GM19238 (cell line): Measurements from ENCODE around the gene YPEL2.
A peak's percentile ranks its signal among the peaks of the same experiment; 100 is the strongest.

Source experiments
- DNase-seq: peaks from one replicate; pipeline ENCODE4 v3.0.0; 2011; ENCODE audit warnings: low spot score; ENCODE audit not compliant: insufficient read length

The YPEL2 gene

GRCh38 chr17:59428916-59429485 lies 97.5 kb downstream of the YPEL2 start:
- no peak for DNase-seq

- DNase-seq = no peak
Measured at GRCh38 chr17:59431601-59432000, 100.1 kb downstream of the YPEL2 start.

DNA sequence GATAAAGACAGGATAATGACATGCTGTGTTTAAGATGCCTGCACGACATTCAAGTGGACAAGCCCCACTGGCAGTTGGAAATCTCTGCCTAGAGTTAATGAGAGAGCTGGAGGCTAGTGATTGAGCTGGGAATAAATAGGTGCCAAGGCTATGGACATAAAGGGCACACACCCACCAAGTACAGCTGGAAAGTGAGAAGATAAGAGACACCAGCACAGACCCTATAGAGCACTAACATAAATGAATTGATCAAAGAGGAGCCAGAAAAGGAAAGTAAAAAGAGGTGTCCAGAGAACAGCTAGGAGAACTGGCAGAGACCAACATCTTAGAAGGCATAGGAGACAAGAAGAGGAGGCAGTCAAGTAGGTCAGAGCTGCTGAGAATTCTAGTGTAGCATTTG lies 101.2 kb downstream of the YPEL2 start:
- DNase-seq = no peak

GRCh38 chr17:59433586-59433985 lies 102.1 kb downstream of the YPEL2 start:
- no peak for DNase-seq

GRCh38 chr17:59434429-59434828 lies 103.0 kb downstream of the YPEL2 start:
- DNase-seq = no peak

GRCh38 chr17:59435238-59435637 lies 103.8 kb downstream of the YPEL2 start:
- DNase-seq = no peak

DNA sequence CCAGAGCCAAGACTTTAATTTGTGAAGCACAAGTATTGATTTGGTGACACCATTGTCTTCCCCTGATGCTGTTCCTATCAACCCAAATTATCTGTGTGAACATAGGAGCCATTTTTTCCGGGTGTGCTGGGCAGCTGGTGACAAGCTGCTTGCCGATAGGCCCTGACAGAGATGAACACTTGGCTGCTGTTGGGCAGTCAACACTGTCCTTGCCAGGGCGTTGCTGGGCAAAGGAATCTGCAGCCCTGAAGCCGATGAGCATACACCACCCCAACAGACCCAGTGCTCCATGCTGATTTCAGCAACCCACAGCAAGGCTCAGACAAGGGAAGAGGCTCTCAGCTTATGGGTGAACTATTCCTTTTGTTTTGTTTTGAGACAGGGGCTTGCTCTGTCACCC lies 105.4 kb downstream of the YPEL2 start:
- DNase-seq = no peak

DNA sequence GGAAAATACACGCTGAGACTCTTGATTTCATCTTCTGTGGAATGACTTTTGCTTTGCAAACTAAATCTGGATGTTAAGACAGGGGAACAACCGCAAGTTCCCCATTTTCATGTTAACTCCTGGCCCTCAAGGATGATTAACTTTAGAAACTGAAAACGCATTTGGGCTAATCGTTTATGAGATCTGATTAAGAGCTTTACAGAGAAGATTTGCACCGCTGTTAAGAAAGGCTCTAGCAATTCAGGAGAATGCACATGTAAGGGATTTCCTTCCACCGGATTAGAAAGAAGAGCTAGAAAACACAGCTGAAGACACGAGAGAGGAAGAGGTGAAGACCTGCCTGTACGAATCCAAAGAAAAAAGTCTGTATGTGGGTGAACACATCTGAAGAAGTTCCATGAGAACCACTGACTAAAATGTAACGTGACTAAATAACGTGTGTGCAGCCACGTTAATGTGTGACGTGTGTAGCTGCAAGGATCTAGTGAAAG lies 106.4 kb downstream of the YPEL2 start:
- no peak for DNase-seq

- no peak for DNase-seq
Measured at GRCh38 chr17:59439262-59439661, 107.8 kb downstream of the YPEL2 start.

DNA sequence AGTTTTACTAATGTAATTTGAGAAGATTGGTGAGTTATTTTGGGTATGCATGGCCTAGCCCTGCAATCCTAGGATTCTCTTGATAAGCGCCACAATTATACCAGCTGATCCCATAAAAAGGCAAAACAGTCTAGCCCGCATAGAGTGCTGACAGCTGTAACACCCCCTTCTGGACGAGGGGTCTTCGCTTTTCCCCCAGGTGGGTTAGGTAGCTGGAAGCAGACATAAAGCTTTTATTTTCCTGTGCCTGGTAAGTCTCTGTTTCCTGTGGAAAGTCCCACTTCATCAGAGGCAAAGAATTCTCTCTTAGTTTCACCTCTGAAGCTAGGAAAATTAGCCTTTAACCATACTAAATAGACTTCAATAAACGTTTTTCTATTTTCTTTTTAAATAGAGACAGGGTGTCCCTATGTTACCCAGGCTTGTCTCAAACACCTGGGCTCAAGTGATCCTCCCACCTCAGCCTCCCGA lies 108.3 kb downstream of the YPEL2 start:
- DNase-seq = no peak

DNA sequence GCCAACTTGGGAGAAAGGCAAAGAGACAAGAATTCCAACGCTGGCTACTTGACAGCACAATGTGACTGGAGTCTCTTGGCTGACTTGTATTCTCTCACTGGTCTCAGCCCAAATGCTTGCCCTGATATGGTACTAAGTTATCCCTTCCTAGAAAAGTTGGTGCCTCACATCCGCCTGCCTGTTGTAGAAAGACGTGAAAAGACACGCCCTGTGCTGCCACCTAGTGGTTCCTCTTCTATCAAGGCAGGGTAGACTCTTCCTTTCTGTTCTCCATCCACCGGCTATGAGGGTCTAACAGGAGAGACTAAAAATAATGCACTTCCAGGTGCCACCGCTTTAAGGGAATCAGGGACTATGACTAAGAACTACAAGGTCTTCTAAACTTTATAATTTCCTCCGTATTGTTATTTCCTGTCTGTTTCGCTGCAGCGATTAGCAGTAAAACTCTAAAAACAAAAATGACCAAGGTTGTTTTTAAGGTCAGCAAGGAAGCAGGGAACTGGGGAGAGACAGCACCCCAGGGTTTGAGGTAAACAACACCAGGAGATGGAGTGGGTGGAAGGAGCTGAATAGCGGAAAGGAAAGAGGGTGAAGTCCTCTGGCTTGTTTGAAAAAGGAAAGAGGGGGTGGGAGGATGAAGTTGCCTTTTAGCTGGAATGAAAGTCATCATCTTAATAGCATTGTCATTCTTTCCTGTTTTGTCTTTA lies 109.5 kb downstream of the YPEL2 start:
- peak; percentile 62 for DNase-seq

DNA sequence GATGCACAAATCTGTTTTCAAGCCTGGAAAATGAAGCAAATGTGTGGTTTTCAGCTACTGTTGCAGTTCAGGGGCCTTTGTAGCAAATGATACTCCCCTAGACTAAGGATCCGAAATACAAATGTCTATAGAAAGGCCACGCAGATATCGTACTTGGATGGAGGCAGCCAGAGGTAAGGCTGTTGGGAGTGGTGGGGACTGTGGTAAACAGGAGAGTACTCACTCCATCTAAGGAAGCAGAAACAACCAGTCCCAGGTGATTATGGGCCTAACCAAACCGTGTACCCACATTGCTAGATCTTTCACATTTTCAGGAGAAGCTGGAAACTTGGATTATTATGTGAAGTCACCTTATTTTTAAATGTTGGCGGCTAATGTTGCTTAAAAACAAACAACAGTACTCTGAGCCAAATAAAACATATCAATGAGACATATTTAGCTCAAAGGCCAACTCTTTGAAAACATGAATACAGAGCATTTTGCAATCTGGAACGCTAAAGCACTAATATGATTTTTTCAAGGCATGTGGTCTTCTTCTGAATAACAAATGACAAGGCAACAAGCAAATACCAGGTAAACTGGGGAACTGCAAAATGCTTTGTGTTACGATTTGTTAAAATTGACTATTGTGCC lies 110.1 kb downstream of the YPEL2 start:
- DNase-seq = no peak

DNA sequence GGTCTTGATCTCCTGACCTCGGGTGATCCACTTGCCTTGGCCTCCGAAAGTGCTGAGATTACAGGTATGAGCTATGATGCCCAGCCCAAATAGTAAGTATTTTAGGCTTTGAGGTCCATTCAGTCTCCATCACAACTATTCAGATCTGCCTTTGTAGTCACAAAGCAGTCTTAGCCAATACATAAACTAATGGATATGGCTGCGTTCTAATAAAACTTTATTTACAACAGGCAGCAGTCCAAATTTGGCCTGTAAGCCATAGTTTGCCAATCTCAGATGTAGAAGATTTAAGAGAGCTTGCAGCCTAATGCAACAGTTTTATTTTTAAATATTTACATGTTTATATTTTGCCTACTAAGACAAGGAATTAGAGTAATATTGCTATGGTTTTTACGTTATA lies 111.7 kb downstream of the YPEL2 start:
- no peak for DNase-seq
